H1 (cell line): ENCODE data around the gene RAPGEF5.

Source experiments
- BCL11A ChIP-seq, 2 experiments: IDR thresholded peaks; one replicate each; pipeline ENCODE4 v1.6.1; 2011; ENCODE audit warnings: low read depth in 2 of 2, low read length in 2 of 2, mild to moderate bottlenecking in 2 of 2
- CREB1 ChIP-seq: IDR thresholded peaks from 2 replicates; pipeline ENCODE4 v1.6.1; 2012; ENCODE audit warnings: inconsistent platforms
- CTCF ChIP-seq, 3 experiments: IDR thresholded peaks; 1 replicate in 2 of 3; 2 replicates in 1 of 3; pipeline versions ENCODE4 v1.5.1 to v1.6.1; 2011; ENCODE audit warnings: low read length in 3 of 3, mild to moderate bottlenecking in 3 of 3, inconsistent platforms in 2 of 3, low read depth in 1 of 3, moderate library complexity in 1 of 3; ENCODE audit not compliant: insufficient read depth in 1 of 3; ENCODE audit errors: control extremely low read depth in 1 of 3
- HDAC2 ChIP-seq, 2 experiments: fragments of 300-600 bp in 1 of 2; sonication (generic) in 1 of 2; IDR thresholded peaks; 2 replicates each; pipeline ENCODE4 v1.6.1; 2011 to 2012; ENCODE audit warnings: low read depth in 2 of 2, low read length in 2 of 2, mild to moderate bottlenecking in 2 of 2, moderate library complexity in 2 of 2, borderline replicate concordance in 1 of 2, inconsistent platforms in 1 of 2
- POLR2AphosphoS5 ChIP-seq: IDR thresholded peaks from 2 replicates; pipeline ENCODE4 v1.6.1; 2011; ENCODE audit warnings: low read depth, low read length
- RNF2 ChIP-seq: fragments of 200-900, 300-1000 bp; sonication (generic); IDR thresholded peaks from 2 replicates; pipeline ENCODE4 v1.7.1; 2016; ENCODE audit warnings: borderline replicate concordance, low read depth, mild to moderate bottlenecking, antibody characterized with exemption, low read length; ENCODE audit not compliant: poor library complexity, severe bottlenecking; ENCODE audit errors: missing control alignments
- YY1 ChIP-seq: IDR thresholded peaks from 2 replicates; pipeline ENCODE4 v1.6.1; 2011; ENCODE audit warnings: low read depth, mild to moderate bottlenecking, low read length
- ZNF274 ChIP-seq: IDR thresholded peaks from 2 replicates; pipeline ENCODE4 v1.7.0; 2012; ENCODE audit warnings: low read length, borderline replicate concordance; ENCODE audit errors: extremely low read depth
- TF ChIP-seq, protein P1 (sequence below): fragments of 300-600 bp; sonication (generic); IDR thresholded peaks from 2 replicates; pipeline ENCODE4 v1.7.1; 2012; ENCODE audit warnings: low read length, moderate library complexity, mild to moderate bottlenecking, inconsistent platforms; ENCODE audit not compliant: insufficient replicate concordance

- no peak for TF ChIP-seq YY1
- no peak for TF ChIP-seq CTCF (IDR thresholded peaks at IDR 0.05; ENCODE audit: control extremely low read depth in 1 of 3, insufficient read depth in 1 of 3, low read depth in 1 of 3, low read length in 3 of 3)
- TF ChIP-seq, protein P1, sequence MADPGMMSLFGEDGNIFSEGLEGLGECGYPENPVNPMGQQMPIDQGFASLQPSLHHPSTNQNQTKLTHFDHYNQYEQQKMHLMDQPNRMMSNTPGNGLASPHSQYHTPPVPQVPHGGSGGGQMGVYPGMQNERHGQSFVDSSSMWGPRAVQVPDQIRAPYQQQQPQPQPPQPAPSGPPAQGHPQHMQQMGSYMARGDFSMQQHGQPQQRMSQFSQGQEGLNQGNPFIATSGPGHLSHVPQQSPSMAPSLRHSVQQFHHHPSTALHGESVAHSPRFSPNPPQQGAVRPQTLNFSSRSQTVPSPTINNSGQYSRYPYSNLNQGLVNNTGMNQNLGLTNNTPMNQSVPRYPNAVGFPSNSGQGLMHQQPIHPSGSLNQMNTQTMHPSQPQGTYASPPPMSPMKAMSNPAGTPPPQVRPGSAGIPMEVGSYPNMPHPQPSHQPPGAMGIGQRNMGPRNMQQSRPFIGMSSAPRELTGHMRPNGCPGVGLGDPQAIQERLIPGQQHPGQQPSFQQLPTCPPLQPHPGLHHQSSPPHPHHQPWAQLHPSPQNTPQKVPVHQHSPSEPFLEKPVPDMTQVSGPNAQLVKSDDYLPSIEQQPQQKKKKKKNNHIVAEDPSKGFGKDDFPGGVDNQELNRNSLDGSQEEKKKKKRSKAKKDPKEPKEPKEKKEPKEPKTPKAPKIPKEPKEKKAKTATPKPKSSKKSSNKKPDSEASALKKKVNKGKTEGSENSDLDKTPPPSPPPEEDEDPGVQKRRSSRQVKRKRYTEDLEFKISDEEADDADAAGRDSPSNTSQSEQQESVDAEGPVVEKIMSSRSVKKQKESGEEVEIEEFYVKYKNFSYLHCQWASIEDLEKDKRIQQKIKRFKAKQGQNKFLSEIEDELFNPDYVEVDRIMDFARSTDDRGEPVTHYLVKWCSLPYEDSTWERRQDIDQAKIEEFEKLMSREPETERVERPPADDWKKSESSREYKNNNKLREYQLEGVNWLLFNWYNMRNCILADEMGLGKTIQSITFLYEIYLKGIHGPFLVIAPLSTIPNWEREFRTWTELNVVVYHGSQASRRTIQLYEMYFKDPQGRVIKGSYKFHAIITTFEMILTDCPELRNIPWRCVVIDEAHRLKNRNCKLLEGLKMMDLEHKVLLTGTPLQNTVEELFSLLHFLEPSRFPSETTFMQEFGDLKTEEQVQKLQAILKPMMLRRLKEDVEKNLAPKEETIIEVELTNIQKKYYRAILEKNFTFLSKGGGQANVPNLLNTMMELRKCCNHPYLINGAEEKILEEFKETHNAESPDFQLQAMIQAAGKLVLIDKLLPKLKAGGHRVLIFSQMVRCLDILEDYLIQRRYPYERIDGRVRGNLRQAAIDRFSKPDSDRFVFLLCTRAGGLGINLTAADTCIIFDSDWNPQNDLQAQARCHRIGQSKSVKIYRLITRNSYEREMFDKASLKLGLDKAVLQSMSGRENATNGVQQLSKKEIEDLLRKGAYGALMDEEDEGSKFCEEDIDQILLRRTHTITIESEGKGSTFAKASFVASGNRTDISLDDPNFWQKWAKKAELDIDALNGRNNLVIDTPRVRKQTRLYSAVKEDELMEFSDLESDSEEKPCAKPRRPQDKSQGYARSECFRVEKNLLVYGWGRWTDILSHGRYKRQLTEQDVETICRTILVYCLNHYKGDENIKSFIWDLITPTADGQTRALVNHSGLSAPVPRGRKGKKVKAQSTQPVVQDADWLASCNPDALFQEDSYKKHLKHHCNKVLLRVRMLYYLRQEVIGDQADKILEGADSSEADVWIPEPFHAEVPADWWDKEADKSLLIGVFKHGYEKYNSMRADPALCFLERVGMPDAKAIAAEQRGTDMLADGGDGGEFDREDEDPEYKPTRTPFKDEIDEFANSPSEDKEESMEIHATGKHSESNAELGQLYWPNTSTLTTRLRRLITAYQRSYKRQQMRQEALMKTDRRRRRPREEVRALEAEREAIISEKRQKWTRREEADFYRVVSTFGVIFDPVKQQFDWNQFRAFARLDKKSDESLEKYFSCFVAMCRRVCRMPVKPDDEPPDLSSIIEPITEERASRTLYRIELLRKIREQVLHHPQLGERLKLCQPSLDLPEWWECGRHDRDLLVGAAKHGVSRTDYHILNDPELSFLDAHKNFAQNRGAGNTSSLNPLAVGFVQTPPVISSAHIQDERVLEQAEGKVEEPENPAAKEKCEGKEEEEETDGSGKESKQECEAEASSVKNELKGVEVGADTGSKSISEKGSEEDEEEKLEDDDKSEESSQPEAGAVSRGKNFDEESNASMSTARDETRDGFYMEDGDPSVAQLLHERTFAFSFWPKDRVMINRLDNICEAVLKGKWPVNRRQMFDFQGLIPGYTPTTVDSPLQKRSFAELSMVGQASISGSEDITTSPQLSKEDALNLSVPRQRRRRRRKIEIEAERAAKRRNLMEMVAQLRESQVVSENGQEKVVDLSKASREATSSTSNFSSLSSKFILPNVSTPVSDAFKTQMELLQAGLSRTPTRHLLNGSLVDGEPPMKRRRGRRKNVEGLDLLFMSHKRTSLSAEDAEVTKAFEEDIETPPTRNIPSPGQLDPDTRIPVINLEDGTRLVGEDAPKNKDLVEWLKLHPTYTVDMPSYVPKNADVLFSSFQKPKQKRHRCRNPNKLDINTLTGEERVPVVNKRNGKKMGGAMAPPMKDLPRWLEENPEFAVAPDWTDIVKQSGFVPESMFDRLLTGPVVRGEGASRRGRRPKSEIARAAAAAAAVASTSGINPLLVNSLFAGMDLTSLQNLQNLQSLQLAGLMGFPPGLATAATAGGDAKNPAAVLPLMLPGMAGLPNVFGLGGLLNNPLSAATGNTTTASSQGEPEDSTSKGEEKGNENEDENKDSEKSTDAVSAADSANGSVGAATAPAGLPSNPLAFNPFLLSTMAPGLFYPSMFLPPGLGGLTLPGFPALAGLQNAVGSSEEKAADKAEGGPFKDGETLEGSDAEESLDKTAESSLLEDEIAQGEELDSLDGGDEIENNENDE = no peak
- TF ChIP-seq CREB1 = no peak
- no peak for TF ChIP-seq POLR2AphosphoS5
- no peak for TF ChIP-seq BCL11A (IDR thresholded peaks at IDR 0.05; ENCODE audit: low read depth in 2 of 2, low read length in 2 of 2)
- TF ChIP-seq RNF2 = no peak
- no peak for TF ChIP-seq HDAC2 (IDR thresholded peaks at IDR 0.05; ENCODE audit: borderline replicate concordance in 1 of 2, low read depth in 2 of 2, low read length in 2 of 2)
- no peak for TF ChIP-seq ZNF274
These were observed 75.5 kb downstream of the RAPGEF5 start for GRCh38 chr7:22281481-22281880.
